GM18868 (cell line): ENCODE results near the gene EEF2.

ENCODE experiments used
- ATAC-seq: cut with Tn5 transposase; IDR thresholded peaks from one replicate; pipeline ENCODE4 v1.9.1; 2021; ENCODE audit warnings: mild to moderate bottlenecking, moderate library complexity; ENCODE audit not compliant: unreplicated experiment

The EEF2 gene

DNA sequence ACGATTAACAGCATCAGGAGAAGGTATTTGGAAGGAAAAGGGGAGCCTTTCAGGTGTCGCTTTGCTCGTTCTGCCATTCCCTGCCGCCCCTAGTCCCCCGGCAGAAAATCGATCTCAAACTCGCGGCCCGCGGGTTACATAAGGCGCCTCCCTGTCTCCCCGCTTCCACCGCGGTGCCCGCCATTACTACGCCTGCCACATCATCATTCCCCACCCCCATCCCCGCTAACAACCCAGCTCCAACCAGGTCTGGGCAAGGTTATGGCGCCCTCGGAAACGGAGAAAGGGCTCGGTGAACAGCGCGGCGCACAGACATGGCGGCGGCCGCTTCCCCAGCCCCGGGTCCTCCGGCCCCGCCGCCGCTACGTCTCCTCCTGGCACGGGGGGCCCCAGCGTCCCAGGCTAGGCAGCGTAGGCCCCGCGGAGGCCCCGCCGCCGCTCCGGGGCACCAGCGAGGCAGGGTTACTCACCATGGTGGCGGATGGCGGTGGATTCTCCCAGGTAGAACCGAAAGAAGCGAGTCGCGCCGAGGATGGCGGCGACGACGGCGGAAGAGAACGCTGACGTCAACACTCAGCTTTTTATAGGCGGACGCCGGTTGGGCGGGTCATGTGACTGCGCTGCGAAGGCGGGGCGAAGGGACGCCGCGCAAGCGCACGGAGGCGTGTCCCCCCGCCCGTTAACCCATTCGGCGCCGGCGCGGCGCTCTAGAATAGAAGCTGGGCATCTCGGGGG lies at the start of gene EEF2:
Gene EEF2 (minus strand): TSS at position 556 of the 735 bp plus-strand sequence. CDS start 83 bp downstream, at position 473.
- peak; percentile 46 for ATAC-seq

DNA sequence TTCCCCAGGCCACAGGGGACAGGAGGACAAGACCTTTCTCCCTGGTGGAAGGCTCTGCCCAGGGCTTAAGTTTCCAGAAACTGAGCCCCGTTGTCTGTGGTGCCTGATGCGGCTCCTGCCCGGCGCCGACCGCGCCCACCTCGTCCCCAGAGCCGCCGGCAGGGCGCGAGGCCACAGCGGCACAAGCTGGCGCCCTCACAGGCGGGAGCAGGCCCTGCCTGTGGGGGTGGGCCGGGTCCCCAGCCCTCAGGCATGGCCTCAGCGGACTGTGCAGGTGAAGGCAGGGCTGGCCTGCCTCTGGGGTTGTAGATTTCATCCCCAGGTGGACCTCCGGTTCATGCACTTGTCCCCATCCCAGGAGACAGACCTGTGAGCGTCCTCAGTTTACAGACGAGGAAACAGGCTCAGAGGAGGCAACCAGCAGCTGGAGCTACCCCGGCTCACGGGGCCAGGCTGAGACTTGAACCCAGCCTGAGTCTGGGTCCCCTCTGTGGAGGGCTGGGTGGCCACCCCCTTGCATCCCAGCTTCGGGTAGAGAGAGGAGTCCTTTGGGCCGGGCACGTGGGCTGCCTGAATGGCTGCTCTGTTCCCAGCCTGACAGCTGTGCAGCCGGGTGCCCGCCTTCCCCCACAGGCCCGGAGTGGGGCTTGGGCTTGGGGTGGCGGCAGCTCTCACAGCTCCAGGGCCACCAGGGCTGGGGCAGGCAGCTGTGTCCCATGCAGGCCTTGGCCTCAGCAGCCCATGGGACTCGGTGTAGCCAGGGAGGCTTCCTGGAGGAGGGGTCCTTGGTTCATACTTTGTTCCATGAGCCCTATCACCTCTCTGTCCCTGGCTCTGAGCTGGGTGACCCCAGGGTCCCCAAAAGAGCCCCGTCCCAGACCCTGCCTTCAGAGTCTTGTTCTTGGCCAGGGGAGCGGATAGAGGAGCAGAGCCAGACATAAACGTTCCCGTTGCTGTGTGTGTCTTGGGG lies 49.1 kb upstream of the EEF2 start:
- ATAC-seq: no peak

DNA sequence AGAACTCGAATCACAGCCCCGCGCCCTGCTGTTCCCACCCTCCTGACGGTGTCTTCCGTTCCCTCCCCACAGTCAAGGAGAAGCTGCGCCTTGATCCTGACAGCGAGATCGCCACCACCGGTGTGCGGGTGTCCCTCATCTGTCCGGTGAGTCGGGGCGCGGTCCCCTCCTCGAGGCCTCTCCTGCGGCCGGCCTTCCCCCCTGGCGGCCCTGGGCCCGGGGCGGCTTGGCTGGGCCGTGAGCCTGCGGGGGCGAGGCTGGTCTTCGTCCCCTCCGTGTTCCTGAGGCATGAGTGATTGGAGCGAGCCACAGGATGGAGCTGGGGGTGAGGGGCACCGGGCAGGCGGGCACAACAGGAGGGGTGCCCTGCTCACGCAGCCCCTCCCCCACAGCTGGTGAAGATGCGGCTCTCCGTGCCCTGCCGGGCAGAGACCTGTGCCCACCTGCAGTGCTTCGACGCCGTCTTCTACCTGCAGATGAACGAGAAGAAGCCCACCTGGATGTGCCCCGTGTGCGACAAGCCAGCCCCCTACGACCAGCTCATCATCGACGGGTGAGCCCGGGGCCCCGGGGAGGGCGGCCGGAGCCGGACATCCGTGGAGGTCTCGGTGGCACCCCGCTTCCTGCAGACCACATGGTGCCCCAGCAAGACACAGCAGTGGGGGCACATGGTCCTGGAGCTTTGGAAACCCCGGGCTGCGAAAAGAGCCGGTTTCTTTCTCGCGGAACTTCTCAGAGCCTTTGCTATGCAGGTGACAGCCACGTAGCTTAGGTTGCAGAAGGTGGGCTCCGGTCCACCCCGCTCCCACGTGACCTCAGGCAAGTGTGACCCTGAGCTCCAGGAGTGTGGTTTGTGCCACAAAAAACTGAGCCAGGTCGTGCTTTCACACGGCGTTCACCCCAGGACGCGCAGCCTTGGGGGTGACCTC lies 48.0 kb upstream of the EEF2 start:
- ATAC-seq: no peak

DNA sequence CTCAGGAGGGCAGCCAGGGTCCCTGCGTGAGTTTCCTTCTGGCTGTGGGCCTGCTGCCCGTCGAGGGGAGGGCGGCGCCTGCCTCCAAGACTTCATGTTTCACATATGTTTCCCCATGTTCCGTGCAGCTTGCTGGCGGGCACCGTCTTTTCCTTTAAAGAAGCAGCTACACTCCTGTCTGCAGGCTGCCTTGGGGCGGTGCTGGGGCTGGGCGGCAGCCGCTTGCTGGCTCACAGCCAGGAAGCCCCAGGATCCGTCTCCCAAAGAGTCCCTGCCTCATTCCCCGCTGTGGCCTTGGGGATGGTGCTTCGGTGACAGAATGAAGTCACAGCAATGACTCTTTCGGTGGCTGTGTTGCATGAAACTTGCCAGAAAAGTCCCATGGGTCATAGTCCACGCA lies 47.2 kb upstream of the EEF2 start:
- ATAC-seq: no peak

GRCh38 chr19:4031420-4031819 lies 46.2 kb upstream of the EEF2 start:
- no peak for ATAC-seq

DNA sequence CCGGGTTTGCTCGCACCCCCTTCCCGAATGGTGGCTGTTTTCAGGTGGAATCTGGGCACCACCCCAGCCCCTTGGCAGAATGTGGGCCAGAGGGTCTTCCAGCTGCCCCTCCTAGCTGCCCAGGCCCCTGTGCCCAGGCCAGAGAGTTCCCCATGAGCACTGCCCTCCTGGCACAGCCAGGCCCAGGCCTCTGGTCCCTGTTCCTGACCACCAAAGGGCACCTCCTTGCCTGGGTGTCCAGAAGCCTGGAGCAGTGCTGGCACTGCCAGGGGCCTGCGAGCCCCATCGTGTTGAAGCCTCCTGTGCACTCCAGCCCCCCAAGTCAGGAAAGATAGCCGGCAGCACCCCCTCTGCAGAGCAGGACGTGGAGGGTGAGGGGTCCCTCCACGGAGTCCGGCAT lies 45.7 kb upstream of the EEF2 start:
- no peak for ATAC-seq

DNA sequence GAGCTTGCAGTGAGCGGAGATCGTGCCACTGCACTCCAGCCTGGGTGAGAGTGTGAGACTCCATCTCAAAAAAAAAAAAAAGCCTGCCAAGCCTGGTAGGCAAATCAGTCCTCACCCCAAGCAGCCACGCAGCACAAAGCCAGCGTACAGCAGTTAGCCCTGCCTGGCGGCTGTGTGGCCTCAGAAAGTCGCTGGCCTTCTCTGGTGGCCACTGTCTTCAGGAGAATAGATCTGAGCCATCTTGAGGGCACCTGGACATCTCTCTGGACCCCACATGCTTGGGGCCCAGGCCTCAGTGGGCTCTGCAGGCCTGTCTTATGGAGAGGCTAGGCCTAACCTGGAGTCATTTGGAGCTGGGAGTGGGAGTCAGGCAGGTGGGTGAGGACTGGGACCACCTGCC lies 45.3 kb upstream of the EEF2 start:
- ATAC-seq: no peak

- no peak for ATAC-seq
Observed at GRCh38 chr19:4029247-4029614, 44.0 kb upstream of the EEF2 start.

DNA sequence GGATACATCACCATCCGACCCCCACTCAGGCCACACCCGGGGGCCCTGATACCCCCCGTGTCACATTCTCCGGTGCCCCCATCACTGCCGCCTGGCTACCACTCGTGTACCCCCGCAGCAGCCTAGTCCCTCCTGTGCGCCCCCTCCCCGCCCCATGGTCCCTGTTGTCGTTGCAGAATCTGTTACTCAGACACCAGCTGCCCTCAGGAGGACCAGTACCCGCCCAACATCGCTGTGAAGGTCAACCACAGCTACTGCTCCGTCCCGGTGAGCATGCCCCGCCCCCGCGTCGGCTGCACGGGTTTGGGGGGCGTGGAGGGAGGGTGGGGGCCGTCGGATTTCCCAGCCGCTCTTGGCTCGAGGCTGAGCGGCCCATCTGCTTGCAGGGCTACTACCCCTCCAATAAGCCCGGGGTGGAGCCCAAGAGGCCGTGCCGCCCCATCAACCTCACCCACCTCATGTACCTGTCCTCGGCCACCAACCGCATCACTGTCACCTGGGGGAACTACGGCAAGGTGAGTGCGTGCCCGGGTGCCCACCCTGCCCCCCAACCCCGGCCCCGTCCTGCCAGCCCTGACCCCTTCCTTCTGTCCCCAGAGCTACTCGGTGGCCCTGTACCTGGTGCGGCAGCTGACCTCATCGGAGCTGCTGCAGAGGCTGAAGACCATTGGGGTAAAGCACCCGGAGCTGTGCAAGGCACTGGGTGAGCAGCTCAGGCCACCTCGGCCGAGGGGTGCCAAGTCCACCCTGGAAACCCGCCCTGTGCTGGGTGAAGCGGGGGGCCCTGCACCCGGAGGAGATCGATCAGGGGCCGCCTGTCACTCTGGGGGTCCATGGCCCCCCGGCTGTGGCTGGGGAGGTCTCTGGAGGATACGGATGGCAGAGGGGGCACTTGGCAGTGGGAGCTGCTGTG lies 43.3 kb upstream of the EEF2 start:
- ATAC-seq: no peak

DNA sequence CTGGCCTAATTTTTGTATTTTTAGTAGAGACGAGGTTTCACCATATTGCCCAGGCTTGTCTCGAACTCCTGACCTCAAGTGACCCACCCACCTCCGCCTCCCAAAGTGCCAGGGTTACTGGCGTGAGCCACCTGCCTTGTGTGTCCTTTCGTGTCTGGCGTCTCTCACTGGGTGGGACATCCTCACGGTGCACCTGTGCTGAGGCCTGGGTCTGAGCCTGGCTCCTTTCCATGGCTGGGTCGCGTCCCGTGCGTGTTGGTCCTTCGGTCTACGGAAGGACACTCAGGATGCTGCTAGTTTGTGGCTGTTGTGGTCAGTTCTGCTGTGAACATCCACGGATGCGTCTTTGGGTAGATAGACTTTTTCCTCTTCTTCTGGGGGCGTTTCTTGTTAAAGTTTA lies 41.9 kb upstream of the EEF2 start:
- no peak for ATAC-seq

GRCh38 chr19:4025317-4025716 lies 40.1 kb upstream of the EEF2 start:
- ATAC-seq: no peak

GRCh38 chr19:4023600-4024398 lies 38.5 kb upstream of the EEF2 start:
- no peak for ATAC-seq

GRCh38 chr19:4019578-4019977 lies 34.3 kb upstream of the EEF2 start:
- ATAC-seq: no peak

- no peak for ATAC-seq
Observed at GRCh38 chr19:4018775-4019504, 33.7 kb upstream of the EEF2 start.

- ATAC-seq: no peak
Observed at GRCh38 chr19:4018140-4018613, 32.9 kb upstream of the EEF2 start.

GRCh38 chr19:4016903-4017638 lies 31.8 kb upstream of the EEF2 start:
- no peak for ATAC-seq

- ATAC-seq: no peak
Observed at GRCh38 chr19:4016486-4016885, 31.2 kb upstream of the EEF2 start.
